Erythroblast (primary cell): ENCODE data around the gene CYP24A1.

Source experiments
- GATA1 ChIP-seq: IDR thresholded peaks from 2 replicates; pipeline ENCODE4 v1.6.1; 2011; ENCODE audit warnings: low read depth, mild to moderate bottlenecking, control low read depth, low read length, moderate library complexity
- POLR2A ChIP-seq: IDR thresholded peaks from 2 replicates; pipeline ENCODE4 v1.6.1; 2011; ENCODE audit warnings: mild to moderate bottlenecking, low read length

DNA sequence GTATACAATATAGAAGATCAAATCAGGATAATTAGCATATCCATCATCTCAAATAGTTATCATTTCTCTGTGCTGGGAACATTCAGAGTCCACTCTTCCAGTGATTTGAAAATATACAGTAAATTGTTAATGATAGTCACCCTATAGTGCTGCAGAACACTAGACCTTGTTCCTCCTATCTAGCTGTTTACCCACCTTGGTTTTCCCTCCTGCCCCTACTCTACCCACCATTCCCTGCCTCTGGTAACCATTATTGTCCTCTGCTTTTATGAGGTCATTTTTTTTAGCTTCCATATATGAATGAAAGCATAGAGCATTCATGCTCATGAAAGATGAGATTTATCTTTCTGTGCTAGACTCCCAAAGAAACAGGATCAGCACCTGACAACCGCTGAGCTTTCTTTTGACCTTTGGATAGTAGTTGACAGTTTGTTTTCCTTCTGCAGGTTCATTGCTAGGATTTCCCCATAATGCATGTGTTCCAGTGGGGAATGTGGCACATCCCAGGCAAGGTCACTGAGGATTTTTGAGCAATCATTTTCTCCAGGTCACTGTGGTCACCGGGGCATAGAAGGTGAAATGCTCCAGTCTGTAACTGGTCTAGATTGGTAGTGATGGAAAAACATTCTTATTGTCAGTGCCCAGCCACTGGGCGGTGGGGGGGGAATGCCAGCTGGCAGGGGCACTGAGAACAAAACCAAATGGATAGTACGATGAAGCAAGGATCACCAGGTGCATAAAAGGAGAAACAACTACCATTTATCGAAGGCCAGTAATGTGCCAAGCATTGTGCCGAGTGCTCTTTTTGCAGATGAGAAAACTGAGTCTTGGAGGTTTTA is 69.8 kb downstream of the CYP24A1 start:
- no peak for TF ChIP-seq POLR2A
- TF ChIP-seq GATA1 = no peak
